OCI-LY7 (cell line): ENCODE results near the gene CCDC116.

Experiments used
- EZH2phosphoT487 ChIP-seq: fragments of 200-600 bp; sonication (generic); IDR thresholded peaks from 2 replicates; pipeline ENCODE4 v1.6.1; 2018; ENCODE audit warnings: low read depth, borderline replicate concordance, mild to moderate bottlenecking, mixed run types, antibody characterized with exemption, low read length, moderate library complexity, mixed read lengths
- TF ChIP-seq, protein P1 (sequence below): fragments of 200-600 bp; sonication (generic); conservative IDR thresholded peaks from 2 replicates; pipeline ENCODE4 v1.5.1; 2014; ENCODE audit warnings: mild to moderate bottlenecking, antibody characterized with exemption, low read length, moderate library complexity, mixed read lengths

DNA sequence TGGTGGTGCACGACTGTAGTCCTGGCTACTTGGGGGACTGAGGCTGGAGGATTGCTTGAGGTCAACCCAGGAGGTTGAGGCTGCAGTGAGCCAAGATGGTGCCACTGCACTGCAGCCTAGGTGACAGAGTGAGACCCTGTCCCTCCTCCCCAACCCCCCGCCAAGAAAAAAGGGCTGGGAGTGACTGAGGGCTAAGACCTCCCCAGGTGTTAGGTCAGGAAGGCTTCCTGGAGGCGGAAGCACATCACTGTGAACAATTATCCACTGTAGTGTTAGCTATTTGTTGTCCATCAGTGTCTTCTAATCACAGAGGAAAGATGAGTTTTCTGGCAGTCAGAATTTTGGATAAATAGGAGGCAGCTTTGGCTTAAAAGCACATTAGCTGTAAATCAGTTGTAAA is 11.5 kb upstream of the CCDC116 start:
- TF ChIP-seq, protein P1, sequence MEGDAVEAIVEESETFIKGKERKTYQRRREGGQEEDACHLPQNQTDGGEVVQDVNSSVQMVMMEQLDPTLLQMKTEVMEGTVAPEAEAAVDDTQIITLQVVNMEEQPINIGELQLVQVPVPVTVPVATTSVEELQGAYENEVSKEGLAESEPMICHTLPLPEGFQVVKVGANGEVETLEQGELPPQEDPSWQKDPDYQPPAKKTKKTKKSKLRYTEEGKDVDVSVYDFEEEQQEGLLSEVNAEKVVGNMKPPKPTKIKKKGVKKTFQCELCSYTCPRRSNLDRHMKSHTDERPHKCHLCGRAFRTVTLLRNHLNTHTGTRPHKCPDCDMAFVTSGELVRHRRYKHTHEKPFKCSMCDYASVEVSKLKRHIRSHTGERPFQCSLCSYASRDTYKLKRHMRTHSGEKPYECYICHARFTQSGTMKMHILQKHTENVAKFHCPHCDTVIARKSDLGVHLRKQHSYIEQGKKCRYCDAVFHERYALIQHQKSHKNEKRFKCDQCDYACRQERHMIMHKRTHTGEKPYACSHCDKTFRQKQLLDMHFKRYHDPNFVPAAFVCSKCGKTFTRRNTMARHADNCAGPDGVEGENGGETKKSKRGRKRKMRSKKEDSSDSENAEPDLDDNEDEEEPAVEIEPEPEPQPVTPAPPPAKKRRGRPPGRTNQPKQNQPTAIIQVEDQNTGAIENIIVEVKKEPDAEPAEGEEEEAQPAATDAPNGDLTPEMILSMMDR: no peak
- no peak for TF ChIP-seq EZH2phosphoT487
